A204.1 (cell line): ENCODE data around the gene RNF213.
"Not testable (repeated sequence)": the region's sequence is repeated elsewhere in the genome, so short reads cannot be mapped to it uniquely, and the experiment has no call there.

ENCODE experiments used
- FAIRE-seq: peaks from 2 replicates; lab custom pipeline; 2012; peaks lifted over from hg19 to GRCh38; lab: Jason Lieb, UNC

The RNF213 gene

DNA sequence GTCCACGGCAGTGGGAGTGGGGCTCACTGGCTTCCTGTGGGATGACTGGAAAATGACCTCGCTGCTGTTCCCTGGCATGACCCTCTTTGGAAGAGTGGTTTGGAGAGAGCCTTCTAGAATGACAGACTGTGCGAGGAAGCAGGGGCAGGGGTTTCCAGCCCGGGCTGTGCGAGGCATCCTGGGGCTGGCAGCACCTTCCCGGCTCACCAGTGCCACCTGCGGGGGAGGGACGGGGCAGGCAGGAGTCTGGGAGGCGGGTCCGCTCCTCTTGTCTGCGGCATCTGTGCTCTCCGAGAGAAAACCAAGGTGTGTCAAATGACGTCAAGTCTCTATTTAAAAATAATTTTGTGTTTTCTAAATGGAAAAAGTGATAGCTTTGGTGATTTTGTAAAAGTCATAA, 7.8 kb upstream of the RNF213 start:
- no peak for FAIRE-seq

DNA sequence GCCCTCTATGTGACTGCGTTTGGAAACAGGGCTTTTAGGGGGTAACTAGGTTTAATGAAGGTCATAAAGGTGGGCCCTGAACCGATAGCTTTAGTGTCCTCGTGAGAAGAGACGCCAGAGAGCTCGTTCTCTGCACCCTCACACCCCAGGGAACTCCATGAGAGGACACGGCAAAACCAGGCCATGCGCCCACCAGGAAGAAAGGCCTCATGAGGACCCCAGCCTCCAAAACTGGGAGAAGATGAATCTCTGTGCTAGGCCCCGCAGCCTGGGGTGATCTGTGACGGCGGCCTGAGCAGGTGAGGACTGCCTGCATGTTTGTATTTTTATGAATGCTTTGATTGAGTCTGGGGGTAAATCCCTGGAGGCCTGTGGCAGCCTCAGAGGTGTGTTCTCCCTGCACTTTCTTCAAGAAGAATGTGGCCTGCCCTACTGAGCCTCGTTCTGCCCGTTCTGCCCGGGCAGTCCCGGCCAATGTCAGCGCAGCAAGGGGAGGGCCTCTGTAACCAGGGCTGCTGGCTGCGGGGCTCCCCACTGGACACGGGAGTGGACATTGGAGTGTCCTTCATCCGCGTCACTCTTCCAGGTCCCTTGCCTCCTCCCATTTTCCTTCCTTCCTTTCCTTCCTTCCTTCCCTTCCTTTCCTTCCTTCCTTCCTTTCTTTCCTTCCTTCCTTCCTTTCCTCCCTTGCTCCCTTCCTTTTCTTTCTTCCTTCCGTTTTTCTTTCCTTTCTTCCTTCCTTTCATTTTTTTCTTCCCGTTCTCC, 6.8 kb upstream of the RNF213 start:
- FAIRE-seq: no peak

DNA sequence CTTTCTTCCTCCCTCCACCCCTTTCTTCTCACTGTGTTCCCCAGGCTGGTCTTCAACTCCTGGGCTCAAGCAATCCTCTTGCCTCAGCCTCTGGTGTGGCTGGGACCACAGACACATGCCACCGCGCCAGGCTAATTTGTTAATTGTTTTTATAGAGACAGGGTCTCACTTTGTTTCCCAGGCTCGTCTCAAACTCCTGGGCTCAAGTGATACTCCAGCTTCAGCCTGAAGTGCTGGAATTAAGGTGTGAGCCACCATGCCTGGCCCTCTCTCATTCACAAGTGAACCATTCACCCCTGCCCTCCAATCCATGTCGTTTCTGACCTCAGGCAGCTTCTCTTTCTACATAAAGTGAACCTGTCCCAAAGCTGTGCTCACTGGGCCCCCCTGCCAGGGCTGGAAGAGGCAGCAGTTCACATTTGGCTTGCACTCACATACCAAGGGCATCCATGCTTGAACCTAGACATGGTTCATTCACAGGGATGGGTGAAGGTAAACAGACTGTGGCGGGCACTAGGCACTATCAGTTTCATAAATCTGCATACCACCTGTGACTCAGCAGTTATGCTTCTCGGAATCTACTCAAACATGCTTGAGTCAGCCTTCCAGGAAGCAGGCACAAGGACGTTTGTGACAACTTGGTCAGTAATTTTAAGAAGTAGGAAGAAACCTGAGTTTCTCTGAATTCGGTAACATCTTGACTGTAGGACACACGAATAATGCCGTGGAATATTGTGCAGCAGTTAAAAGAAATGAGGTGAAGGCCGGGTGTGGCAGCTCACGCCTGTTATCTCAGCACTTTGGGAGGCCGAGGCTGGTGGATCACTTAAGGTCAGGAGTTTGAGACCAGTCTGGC, 6.0 kb upstream of the RNF213 start:
- FAIRE-seq: no peak

DNA sequence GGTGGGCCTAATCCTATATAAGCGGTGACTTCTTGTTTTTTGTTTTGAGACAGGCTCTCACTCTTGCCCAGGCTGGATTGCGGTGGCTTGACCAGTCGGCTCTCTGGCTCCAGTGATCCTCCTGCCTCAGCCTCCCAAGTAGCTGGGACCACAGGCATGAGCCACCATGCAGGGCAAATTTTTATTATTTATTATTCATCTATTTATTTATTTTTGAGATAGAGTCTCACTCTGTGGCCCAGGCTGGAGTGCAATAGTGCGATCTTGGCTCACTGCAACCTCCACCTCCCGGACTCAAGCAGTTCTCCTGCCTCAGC, 4.7 kb upstream of the RNF213 start:
- no peak for FAIRE-seq

DNA sequence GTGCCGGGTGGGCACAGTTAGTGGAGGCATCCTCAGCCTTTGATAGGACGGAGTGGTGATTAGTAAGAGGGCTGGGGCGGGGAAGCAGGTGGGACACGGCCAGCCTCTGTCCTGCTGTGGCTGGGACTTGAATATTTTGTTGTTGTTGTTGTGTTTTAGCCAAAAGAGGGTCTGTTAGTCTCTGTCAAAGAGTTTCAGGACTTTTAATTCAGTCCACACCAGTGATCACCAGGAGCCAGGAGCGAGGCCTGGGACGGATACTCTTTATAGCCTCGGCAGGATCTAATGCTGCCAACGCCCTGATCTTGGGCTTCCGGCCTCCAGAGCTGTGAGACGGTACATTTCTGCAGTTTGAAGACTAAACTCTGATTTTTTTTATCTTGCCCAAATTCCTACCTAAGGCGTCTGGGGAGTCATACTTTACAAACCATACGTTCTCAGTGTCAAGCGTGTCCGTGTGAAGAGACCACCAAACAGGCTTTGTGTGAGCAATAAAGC, 2.9 kb upstream of the RNF213 start:
- FAIRE-seq: no peak

DNA sequence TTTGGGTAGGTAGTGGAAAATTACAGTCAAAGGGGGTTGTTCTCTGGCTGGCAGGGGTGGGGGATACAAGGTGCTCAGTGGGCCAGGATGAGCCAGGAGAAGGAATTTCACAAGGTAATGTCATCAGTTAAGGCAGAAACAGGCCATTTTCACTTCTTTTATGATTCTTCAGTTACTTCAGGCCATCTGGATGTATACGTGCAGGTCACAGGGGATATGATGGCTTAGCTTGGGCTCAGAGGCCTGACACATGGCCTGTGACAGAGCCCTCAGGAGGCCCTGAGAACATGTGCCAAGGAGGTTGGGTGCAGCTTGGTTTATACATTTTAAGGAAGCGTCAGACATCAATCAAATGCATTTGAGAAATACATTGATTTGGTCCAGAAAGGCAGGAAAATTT, 2.4 kb upstream of the RNF213 start:
- FAIRE-seq: not testable (repeated sequence)

DNA sequence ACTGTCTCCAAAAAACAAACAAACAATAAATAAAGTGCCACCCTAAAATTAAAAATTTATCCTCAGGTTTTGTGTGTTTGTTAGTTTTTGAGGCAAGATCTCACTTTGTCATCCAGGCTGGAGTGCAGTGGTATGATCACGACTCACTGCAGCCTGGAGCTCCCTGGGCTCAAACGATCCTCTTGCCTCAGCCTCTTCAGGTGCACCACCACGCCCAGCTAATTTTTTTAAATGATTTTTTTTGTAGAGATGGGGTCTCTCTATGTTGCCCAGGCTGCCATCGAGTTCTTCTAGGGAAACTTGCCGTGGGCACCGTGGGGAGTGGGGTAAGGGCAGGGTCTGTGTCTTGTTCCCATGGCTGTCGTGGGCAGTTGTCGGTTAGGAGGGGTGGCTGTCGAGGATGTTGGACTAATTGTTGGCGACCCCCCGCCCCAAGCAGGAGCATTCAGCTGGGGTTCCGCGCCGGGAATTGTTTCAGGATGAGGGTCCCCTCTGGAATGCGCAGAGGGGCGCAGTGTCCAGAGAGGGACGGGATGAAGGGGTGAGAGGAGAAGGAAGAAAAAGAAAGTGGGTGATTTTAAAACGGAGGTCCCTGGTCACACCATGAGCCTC, 1.1 kb upstream of the RNF213 start:
- FAIRE-seq: no peak

DNA sequence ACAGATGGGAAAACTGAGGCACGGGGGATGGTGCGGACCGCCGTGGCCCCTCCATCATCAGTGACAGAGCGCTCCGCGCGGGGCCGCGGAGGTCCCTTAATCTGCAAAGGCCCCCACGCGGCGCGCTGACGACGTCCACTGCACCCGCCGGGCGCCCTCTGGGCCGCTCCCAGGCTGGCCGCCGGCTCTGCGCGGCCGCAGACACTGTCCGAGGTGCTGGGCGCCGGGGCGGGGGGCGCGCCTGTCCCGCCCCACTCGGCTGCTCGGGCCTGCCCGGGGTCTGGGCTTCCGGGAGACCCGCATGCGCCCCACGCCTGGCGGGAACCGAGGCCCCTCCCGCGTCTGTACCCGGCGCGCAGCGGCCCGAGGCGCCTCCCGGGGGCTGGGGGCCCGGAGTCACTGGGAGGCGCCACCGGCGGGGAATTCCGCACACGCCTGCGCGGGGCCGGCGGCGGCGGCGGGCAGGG, 550 bp upstream of the RNF213 start:
- FAIRE-seq: no peak

DNA sequence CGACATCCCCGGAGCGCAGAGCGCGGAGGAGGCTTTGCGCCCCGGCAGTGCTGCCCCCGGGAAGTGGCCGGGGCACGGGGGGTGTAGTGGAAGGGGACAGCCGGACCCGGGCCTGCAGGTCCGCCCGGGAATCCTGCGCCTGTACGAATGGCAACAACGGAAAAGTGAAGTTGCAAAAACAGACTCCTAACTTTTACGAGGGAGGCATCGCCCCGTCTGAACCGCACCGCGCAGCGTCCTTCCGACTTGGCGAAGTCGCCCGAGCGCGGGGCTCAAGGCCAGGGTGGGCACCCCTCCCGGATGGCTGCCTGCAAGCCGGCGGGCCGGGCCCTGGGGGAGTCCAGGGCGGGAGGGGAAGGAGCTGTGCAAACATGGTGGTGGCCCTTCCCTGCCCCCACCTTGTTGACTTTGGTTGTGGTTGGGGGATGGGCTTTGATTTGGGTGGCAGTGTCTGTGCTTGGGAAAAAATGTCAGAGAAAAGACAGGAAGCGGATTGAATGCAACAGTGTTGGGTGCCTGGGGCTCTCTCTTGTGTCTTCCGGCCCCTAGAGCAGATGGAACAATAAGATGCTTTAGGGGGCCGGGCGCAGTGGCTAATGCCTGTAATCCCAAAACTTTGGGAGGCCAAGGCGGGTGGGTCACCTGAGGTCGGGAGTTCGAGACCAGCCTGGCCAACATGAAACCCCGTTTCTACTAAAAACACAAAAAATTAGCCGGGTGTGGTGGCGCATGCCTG, 675 bp downstream of the RNF213 start:
- FAIRE-seq: no peak

DNA sequence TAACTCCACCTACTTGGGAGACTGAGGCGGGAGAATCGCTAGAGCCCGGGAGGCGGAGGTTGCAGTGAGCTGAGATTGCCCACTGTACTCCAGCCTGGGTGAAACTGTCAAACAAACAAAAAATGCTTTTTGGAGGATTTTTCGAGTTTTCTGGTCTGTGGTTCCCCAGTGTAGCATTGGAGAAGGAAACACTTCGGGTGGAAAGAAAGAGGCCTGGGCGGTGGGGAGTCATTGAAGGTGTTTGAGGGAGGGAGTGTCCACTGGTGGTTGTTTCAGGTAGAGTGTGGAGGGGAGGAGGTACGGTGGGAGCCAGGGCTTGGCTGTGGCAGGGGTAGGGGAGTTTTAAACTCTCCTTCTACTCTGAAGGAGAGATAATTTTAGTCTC, 1.2 kb downstream of the RNF213 start:
- no peak for FAIRE-seq

DNA sequence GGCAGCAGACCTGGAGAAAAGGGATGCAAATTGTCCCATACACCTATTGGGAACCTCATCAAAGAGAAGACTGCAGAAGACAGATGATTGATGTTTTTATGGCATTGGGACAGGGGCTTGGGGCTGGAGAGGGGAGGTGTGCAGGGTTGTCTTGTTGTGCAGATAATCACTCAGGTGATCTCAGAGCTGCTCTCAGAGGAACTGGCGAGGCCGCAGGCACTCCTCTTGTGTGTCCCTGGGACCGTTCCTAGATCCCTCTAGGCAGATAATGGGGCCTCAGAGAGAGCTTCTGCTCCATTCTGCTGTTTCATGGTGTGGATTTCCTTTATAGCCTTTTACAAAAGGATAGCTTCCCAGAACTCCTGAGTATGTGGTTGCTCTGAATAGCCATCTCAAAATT, 1.6 kb downstream of the RNF213 start:
- FAIRE-seq: no peak

DNA sequence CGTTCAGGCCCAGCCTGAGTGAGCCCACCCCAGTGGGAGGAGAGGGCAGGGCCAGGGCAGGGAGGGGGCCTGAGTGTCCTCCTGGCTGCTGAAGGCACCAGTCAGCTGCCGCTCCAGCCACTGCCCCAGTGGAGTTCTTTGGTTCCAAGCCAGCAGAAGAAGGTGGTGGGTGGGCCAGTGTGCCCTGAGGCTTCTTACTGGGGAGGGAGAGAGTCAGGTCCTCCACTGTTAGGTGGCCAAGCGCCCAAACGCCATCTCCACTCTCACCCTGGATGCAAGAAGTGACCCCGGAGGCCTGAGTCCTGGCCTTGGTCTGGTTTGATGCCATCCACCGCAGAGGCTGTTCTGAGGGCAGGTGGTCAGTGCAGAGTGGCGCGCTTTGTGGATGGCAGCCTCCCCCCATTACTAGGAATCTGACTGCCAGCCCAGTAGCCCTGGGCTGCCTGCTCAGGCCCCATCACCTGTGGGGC, 2.2 kb downstream of the RNF213 start:
- no peak for FAIRE-seq

DNA sequence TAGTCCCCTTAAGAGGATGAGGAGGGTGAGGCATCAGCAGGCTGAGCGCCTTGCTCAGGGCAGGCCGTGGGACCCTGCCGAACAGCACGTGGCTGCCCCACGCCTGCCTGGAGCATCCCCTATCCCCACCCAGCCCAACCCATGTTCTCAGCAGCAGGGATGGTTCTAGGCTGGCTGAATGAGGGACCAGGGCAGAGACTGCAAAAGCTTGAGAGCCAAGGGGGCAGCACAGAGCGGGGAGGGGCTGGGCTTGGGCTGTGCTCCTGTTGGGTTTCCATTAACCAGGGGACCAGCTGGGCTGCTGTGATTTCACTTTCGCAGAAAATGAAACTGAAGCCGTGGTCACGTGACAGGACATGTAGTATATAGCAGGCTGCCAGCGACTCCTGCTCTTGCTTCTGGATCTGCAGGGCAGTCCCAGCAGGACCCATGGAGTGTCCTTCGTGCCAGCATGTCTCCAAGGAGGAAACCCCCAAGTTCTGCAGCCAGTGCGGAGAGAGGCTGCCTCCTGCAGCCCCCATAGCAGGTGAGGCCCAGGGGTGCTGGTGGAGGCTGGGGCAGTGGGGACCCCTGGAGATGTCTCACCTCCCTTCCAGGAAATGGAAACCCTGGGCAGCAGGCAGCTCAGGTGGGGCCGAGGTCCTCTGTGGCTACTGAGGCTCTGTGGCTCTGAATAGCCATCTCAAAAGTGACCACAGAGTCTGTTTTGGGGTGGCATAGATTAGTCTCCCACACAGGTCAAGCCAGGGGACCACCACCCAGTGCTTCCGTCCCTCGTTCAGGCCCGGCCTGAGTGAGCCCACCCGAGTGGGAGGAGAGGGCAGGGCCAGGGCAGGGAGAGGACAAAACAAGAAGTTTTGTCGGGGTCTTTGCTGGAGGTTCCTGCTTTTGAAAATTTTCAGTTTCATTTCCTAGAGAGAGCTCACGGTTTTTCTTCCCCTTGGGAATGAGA, 2.9 kb downstream of the RNF213 start:
- FAIRE-seq: peak; percentile 39

DNA sequence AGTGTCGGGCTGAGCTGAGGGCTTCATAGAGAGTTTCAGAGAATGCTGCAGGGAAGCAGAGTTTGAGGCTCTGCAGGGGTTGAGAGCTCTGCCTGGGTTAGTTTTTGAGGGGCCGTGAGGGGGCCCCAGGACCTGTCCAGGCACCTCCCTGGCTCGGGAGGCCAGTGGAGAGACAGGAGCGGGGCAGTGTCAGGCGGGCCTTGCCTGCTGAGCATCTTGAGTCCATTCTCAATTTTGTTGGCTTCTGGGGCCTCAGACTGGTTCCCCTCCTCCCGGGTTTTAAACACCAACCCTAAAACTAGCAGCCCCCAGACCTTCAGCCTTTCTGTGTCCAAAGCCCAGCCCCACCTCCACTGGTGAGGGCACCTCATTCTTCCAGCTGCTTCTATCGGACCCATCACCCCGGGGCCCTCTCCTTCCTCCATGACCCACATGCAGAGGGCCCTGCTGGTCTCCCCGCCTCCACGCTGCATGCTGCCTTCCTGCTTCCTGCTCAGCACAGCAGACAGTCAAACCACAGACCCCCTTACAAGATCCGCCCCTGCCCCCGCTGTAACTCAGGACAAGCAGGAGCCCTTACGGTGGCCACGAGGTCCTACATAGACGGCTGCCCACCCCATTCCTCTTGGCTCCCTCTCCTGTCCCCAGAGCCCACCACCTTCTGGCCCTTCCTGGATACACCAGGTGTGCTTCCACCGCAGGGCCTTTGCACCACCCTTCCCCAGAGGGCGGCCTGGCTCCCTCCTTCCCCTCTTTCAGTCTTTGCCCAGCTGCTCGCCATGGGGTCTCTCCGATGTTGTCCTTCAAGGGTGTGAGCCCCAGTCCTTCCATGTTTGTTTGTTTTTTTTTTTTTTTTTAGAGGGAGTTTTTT, 3.8 kb downstream of the RNF213 start:
- no peak for FAIRE-seq

DNA sequence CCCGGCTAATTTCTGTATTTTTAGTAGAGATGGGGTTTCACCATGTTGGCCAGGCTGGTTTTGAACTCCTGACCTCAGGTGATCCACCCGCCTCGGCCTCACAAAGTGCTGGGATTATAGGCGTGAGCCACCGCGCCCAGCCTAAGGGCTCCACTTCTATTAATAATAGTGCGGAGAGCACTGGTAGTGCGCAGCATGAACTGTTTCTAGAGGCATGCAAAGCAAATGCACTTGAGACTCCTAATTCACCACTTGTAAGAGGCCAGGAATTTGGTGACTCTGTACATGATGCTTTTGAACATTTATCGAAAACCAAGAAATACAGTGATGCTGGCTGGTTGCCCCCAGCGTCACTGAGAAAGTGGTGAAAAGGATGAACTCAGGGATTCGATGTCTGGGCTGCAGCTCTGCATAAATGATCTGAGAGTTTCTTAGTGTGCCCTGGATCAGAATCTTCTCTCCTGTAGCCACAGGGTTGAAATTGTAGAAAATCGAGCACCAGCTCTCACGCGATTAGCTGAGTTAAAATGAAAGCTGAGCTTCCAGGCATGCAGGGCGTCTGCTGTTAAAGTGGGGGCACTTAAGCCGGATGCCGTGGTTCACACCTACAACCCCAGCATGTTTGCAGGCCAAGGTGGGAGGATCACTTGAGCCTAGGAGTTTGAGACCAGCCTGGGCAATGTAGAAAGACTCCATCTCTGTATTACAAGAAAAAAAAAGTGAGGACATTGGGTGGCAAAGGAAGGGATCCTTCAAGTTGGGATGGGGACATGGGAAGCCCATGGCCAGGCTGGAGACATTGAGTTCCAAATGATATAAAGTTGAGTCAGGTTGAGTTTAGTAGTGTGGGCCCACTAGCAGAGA, 4.8 kb downstream of the RNF213 start:
- FAIRE-seq: no peak

DNA sequence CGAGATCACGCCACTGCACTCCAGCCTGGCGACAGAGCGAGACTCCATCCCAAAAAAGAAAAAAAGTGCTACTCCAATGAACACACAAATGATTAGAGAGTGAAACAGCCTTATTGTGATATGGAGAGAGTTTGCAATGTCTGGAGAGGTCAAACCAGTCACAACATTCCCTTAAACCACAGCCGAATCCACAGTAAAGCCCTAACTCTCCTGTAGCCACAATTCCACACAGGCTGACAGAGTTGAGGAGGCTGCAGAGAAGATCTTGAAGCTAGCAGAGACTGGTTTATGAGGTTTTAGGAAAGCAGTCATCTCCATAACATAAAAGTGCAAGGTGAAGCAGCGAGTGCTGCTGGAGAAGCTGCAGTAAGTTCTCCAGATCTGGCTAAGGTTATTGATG, 6.7 kb downstream of the RNF213 start:
- FAIRE-seq: no peak

DNA sequence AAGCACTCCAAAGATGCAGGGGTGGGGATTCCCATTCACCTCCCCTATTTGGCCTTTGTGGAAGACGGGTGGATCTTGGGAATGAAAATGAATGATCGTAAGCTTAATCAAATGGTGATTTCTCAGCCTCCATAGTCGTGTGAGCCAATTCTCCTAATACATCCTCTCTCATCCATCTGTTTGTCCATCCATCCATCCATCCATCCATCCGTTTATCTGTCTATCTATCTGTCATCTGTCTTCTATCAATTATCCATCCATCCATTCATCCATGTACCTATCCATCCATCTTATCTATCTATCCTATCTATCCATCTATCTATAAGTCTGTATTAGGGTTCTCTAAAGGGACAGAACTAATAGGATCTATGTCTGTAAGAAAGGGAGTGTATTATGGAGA, 7.8 kb downstream of the RNF213 start:
- no peak for FAIRE-seq

DNA sequence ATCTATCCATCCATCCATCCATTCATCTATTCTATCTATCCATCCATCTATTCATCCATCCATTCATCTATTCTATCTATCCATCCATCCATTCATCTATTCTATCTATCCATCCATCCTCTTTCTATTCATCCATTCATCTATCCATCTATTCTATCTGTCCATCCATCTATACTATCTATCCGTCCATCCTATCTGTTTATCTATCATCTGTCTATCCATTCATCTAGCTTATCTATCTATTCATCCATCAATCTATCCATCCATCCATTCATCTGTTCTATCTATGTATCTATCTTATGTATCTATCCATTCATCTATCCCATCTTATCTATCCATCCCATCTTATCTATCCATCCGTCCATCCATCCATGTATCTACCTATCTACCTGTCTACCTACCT, 8.8 kb downstream of the RNF213 start:
- FAIRE-seq: no peak

DNA sequence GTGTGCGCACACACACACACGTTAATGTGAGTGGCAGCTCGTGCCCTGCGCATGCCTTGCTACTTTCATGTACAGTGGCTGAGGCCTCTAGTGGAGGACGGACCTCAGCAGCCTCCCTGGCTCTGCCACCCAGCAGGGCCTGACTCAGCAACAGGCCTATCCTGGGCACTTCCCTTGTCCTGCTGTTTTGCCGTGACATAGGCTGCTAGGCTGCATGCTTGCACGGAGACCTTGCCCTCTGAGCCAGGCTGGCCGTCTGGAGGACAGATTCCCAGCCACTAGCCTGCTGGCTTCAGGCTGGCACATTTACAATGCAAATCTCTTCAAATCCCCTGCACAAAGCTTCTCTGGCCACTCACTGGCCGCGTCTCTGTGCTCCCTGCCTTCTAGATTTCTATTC, 9.5 kb downstream of the RNF213 start:
- FAIRE-seq: no peak
